ENCODE measurements around the gene RPL27. TPM values are rescaled to one million over a fixed set of nuclear protein-coding genes. Genes with fewer than 3 reads are reported as not detected.
A peak's percentile ranks its signal among the peaks of the same experiment; 100 is the strongest.

Gene RPL27
- total and polyA plus RNA-seq, 2 of the 13 experiments (the other 11 are each of a cell fraction or from before 2014, with no cell fraction given): 1,585 to 5,840 TPM

DNA sequence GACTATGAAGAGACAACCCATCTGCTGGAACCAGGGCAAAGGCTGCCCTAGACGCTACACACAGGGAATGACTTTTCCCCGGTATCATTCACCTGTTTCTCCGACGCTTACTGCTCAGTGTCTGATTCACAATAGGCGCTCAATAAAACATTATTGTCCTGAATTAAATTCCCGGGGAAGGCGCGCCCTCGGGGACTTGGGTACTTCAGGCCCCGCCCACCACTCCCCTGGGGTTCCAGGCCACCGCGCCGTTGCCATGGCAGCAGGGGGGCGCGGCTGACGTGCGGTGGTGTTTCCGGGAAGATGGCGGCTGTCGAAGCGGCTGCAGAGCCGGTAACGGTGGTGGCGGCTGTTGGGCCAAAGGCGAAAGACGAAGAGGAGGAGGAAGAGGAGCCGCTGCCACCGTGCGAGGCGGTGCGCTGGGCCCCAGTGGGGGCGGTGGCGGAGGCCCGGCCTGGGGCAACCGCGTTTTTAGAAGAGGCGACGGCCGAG lies 17.9 kb upstream of the RPL27 start, which contains the start of gene RUNDC1 (continued):
- TF ChIP-seq, protein P1, sequence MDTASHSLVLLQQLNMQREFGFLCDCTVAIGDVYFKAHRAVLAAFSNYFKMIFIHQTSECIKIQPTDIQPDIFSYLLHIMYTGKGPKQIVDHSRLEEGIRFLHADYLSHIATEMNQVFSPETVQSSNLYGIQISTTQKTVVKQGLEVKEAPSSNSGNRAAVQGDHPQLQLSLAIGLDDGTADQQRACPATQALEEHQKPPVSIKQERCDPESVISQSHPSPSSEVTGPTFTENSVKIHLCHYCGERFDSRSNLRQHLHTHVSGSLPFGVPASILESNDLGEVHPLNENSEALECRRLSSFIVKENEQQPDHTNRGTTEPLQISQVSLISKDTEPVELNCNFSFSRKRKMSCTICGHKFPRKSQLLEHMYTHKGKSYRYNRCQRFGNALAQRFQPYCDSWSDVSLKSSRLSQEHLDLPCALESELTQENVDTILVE (CRISPR knock-in tag; IDR thresholded peaks at IDR 0.05): peak; percentile 83

DNA sequence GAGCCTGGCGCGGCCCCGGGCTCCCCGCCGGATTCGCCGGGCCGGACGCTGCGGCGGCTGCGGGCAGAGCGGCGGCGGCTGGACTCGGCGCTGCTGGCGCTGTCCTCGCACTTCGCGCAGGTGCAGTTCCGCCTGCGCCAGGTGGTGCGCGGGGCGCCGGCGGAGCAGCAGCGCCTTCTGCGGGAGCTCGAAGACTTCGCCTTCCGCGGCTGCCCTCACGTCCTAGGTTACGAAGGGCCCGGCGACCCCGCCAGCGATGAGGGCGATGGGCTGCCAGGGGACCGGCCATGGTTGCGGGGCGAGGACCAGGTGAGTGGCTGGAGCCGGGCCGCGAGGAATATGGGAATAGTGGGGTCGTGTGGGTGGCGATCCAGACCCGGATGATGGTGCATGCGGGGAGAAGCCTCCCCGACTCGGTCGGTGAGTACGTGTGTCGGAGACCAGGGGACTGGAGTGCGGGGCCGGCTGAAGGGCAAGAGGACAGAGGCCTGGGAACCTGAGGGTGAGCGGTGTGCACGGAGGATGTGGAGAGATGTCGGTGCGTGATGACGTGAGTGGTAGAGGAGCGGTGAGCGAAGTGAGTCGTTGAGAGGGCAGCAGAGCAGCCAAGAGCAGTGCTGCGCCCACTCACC lies 17.3 kb upstream of the RPL27 start:
- Histone ChIP-seq H3K36me3 (replicated peaks in 1 of 2; ENCODE audit: control insufficient read depth in 1 of 2, insufficient read depth in 2 of 2, low read length in 2 of 2) (peaks cover 1 to 13% of the 10 kb centered on the region in 2 experiments; a peak in 3 of 5 replicates), H3K27me3 (ENCODE audit: control insufficient read depth in 1 of 2, insufficient read depth in 2 of 2, low read length in 2 of 2) (peaks cover 0 to 3% of the 10 kb centered on the region in 2 experiments; a peak in 1 of 5 replicates), H3K4me2 (ENCODE audit: low read depth, low read length) (peak overlapping the region; percentile 94), H3K4me3 (replicated peaks in 1 of 3; ENCODE audit: insufficient read depth in 1 of 3, low read depth in 2 of 3, low read length in 3 of 3) (peak overlapping the region; percentile 77 to 97 (median 91)), H3K9me3 (ENCODE audit: low read length) (no peaks in the 10 kb centered on the region), H2AFZ (ENCODE audit: low read length) (no peak overlapping the region), H4K20me1 (ENCODE audit: insufficient read depth, low read length) (no peaks in the 10 kb centered on the region), H3K4me1 (ENCODE audit: insufficient read depth, low read length) (peaks cover 44% of the 10 kb centered on the region), H3K27ac (ENCODE audit: extremely low read length, insufficient read depth, low read length) (peak overlapping the region; percentile 71), H3K79me2 (ENCODE audit: insufficient read depth, low read length) (peaks cover 17% of the 10 kb centered on the region), H3K9ac (ENCODE audit: insufficient read depth, low read depth, low read length) (peak overlapping the region; percentile 78)
- TSS peak; percentile 78 for BruUV-seq (replicated peaks)
- ATAC-seq: peak; percentile 83
- intact Hi-C loops (cut with micrococcal nuclease; ENCODE audit: unreplicated experiment): loop anchor here (2.0 to 5.0 kb wide), 2 partner anchors 18 to 139 kb away; partner anchors contain the start of genes AOC2 and RPL27
- ChIA-PET POLR2A (interaction anchor here (0.6 to 4.3 kb wide), 4 partner anchors 17 to 183 kb away, joined by 3 to 53 read pairs (median 4); partner anchors contain the start of genes CNTD1, COA3 and RPL27), CTCF (ENCODE audit: low intra/inter-chr PET ratio, low total read pairs) (no interaction called here)
- in situ Hi-C loops (cut with HindIII; ENCODE audit: extremely low pct_ligation_motif_present, low pct_unique_long_range_greater_than_20kb): loop anchor here (10.0 kb wide), 1 partner anchor 136 kb away; the partner anchor contains the start of gene AOC2
- FAIRE-seq: no peak
- WGBS (ENCODE audit: low lambda C conversion rate): under 1% methylated on average over 45 of the region's 67 CpGs
- DNase-seq (ENCODE audit: low spot score): peak; percentile 55
- TF ChIP-seq ZNF790 (CRISPR knock-in tag; IDR thresholded peaks at IDR 0.05; ENCODE audit: borderline replicate concordance) (peak; percentile 92), TCF7 (IDR thresholded peaks at IDR 0.05; ENCODE audit: low read depth) (no peak), ZNF468 (CRISPR knock-in tag; IDR thresholded peaks at IDR 0.05) (0 out of 2 replicates have a peak, but pooled peaks have one; percentile 20), NFYB (CRISPR knock-in tag; IDR thresholded peaks at IDR 0.05) (peak; percentile 32; the same call in 1 of the 2 replicates), U2AF1 (optimal IDR thresholded peaks at IDR 0.05; ENCODE audit: low read depth, low read length) (no peak), ZNF501 (CRISPR knock-in tag; IDR thresholded peaks at IDR 0.05) (peak; percentile 38; the same call in 1 of the 2 replicates), ZNF709 (CRISPR knock-in tag; IDR thresholded peaks at IDR 0.05) (peak; percentile 71), SATB2 (CRISPR knock-in tag; IDR thresholded peaks at IDR 0.05) (no peak), MAZ (IDR thresholded peaks at IDR 0.05; ENCODE audit: borderline replicate concordance, low read depth, low read length) (no peak), MAZ (CRISPR knock-in tag; IDR thresholded peaks at IDR 0.05; ENCODE audit: low read depth) (peak; percentile 81), ZFP36L1 (CRISPR knock-in tag; IDR thresholded peaks at IDR 0.05) (peak; percentile 67), IKZF4 (CRISPR knock-in tag; IDR thresholded peaks at IDR 0.05; ENCODE audit: borderline replicate concordance, low read depth, not compliant biosample characterization) (peak; percentile 69), YY1 (IDR thresholded peaks at IDR 0.05; ENCODE audit: insufficient read depth, insufficient replicate concordance, low read depth, low read length) (no peak), NRL (CRISPR knock-in tag; IDR thresholded peaks at IDR 0.05; ENCODE audit: borderline replicate concordance) (peak; percentile 60; the same call in 1 of the 2 replicates)
- TF ChIP-seq, protein P2, sequence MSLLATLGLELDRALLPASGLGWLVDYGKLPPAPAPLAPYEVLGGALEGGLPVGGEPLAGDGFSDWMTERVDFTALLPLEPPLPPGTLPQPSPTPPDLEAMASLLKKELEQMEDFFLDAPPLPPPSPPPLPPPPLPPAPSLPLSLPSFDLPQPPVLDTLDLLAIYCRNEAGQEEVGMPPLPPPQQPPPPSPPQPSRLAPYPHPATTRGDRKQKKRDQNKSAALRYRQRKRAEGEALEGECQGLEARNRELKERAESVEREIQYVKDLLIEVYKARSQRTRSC (CRISPR knock-in tag; IDR thresholded peaks at IDR 0.05; ENCODE audit: low read depth): no peak
- TF ChIP-seq, protein P3, sequence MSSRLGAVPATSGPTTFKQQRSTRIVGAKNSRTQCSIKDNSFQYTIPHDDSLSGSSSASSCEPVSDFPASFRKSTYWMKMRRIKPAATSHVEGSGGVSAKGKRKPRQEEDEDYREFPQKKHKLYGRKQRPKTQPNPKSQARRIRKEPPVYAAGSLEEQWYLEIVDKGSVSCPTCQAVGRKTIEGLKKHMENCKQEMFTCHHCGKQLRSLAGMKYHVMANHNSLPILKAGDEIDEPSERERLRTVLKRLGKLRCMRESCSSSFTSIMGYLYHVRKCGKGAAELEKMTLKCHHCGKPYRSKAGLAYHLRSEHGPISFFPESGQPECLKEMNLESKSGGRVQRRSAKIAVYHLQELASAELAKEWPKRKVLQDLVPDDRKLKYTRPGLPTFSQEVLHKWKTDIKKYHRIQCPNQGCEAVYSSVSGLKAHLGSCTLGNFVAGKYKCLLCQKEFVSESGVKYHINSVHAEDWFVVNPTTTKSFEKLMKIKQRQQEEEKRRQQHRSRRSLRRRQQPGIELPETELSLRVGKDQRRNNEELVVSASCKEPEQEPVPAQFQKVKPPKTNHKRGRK (CRISPR knock-in tag; IDR thresholded peaks at IDR 0.05): no peak

All from HepG2 (cell line).